ENCODE data around the gene RMDN3.

RMDN3 gene

DNA sequence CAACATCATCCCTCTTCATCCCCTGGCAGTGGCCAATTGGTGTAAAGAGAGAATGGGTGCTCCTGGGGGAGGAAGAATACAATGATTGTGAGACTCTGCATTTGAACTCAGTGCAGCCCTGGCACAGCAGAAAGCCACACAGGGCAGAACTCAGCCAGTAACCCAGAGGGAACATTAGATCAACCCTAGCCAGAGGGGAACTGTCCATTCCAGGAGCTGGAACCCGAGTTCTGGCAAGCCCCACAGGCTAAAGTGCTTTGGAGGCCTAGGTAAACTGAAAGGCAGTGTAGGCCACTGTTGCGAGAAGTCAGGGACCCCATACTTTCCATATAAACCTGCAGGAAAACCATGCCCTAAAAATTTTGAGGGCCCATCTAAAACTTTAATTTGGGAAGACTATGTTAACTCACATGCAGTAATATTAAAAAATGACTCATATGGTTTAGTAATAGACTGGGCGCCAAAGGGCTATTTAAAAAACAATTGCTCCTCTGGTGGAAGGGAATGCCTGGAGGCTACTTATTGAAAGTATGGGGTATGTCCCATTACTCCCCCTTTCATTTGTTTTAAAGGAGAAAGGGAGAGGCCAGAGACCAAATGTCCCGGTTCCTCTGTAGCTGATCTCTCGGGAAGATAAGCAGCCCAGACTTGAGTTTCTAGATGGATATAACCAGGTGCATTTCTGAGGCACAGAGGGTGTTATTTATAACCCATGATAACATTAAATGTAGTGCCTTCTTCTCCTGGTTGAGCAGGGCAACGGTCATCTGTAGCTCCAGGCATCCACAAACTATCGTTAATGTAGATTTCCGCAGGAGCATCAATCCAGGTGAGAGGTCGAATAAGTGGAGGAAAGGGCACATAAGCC lies 65.9 kb downstream of the RMDN3 start:
- no peak for DNase-seq

Measured in central memory CD4-positive, alpha-beta T cell (primary cell).